ENCODE results near the gene HHAT.
"Not testable (repeated sequence)": the region's sequence is repeated elsewhere in the genome, so short reads cannot be mapped to it uniquely, and the experiment has no call there.

Gene HHAT

DNA sequence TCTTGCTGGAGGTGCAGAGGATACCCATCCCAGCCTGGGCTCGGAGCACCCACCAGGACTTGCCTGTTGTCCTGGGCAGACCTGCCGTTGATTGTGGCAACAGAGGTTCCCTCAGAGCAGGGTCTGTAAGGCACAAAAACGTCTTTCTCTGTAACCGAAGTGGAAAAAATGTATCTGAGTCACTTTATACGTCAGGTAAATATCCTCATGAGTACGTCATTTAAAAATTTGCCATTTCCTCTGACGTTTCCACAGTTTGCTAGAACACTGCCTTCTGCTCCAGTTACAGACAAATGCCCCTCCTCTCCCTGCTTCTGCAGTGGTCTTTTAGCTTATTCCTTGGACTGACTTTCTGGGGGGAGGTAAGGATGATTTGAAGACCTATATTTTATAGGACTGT lies 326.8 kb downstream of the HHAT start:
- no peak for DNase-seq

DNA sequence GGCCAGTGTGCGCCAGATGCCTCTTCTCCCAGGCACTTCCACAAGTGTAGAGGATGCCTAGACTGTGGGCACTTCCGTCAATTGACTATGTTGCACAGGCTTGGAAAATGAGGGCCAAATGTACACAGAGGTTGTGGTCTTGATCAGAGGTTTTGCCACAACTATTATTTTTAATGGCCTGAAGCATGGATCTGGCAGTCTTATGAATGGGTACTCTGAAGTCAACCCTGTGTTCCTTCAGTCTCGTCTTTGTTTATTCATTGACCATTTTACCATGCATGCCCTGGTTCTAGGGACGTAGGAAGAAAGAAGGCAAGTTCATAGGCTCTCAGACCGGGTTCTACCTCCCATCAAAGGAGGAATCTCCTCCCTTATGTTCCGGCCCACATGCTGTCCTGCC lies 329.1 kb downstream of the HHAT start:
- no peak for DNase-seq

DNA sequence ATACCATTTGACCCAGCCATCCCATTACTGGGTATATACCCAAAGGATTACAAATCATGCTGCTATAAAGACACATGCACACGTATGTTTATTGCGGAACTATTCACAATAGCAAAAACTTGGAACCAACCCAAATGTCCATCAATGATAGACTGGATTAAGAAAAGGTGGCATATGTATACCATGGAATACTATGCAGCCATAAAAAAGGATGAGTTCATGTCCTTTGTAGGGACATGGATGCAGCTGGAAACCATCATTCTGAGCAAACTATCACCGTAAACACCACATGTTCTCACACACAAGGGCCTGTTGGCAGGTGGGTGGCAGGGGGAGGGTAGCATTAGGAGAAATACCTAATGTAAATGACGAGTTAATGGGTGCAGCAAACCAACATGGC lies 332.8 kb downstream of the HHAT start:
- DNase-seq, result not testable (repeated sequence)

DNA sequence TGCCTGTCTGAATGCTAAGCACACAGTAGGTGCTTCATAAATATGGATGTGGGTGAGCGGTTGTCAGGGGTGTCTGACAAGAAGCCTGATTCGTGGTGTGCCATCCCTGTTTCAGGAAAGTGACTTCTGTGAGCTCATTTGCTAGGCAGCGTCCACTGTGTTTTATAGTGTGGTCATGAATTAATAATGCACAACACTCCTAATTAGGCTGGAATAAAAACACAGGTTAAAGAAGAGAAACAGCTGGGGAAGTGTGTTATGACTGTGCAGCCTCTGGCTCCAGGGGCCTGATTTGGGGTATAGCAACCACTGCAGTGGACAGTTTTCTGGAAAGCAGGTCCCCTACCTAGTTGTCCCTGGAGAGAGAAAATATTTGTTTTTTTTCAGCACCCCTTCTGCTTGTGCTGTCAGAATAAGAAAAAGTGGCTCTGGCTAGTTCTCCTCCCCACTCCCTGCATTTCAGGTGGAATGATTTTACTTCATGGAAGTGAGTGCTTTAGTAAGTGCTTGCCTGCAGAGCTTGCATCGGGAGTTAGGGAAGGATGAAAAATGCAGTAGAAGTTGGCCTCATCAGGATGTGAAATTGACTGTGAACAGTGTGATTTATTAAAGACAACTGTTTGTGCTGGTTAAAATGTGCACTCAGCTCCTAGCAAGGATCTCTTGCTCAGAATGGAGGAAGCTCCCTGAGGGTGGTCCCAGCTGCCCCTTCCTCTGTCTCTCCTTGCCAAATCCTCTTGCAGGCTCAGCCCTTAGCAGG lies 333.8 kb downstream of the HHAT start:
- DNase-seq, result no peak

DNA sequence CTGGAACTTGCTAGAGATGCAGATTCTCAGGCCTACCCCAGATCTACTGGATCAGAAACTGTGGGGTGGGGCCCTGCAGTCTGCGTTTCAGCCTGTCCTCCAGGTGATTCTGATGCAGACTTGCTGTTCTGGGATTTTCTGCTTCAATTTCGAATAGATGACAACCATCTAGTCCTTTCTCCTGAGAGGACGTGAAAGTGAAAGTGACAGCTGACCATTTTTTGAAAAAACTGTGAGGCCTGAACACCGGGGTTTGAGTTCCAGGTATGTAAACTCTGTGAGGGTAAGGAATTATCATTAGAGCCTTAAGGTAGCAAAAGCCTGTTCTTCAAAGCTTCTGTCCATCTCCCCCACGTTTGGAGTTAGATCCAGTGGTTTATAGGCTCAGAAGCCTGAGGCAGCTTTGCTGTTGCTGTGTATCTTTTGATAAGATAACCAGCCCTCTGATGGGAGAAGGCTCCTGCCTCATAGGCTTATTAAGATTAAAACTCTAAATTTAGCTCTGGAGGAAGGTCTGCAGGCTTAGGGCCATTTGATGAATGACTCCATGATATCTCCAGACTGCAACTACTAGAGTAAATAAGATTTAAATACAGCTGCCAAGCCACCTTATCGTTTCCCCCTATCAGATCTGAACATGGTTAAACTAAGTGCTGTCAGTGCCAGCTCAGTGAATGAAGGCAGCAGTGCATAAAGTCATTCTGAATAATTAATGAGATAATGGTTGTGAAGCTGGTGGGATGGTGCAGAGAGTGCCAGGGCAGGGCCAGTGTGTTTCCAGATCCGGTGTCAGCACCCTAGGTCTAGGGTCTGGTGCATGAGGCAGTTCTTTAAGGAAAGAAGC lies 335.2 kb downstream of the HHAT start:
- DNase-seq, result no peak

DNA sequence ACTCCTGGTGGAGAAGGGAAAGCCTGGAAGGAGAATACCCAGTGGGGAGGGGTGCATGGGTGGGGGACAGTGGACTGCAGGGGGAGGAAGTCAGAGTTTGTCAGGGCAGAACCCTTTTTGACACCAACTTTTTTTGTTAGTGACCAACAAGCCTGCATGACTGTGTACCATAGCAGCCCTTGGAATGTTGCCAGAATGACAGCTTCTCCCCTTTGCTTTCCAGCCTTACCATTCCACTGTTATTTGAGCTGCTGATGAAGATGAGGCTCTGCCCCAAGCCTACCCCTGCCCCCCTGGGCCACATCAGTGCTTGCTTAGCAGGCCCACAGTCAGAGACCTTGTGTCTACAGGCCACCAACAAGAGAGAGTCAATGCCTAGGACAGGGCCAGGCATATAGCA lies 341.2 kb downstream of the HHAT start:
- DNase-seq, result no peak

DNA sequence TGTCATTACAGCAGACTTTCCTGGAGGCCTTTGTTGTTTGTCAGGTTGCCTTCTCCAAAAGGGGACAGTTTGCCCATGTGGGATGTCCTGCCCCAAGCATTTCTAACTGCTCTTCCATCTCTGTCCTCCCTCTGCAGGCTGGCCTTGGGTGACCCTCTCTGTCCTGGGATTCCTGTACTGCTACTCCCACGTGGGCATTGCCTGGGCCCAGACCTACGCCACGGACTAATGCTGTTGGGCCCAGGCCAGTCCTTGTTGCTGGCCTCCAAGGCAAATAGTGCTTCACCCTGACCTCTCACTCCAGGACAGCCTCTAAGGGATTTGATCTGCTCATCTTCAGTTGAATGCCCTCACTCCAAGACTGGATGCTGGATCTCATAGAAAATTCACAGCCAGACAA lies 345.4 kb downstream of the HHAT start:
- DNase-seq, result no peak

DNA sequence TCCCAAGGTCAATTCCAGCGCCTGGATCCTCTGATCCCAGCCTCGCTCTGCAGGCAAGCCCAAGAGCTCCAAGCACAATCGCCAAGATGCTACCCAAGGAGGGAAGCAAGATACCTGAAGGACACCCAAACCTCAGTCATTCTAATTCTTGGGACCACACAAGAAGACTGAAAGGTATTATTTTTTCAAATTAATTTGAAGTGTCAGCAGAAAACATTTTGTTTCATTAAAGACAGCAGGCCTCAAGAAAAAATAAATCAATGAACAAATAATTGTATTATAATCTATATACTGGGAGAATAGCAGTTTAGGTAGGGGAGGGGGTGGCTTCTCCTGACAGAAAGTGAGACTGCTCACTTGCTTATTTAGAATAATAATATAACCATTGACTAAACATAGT lies 347.8 kb downstream of the HHAT start:
- no peak for DNase-seq

DNA sequence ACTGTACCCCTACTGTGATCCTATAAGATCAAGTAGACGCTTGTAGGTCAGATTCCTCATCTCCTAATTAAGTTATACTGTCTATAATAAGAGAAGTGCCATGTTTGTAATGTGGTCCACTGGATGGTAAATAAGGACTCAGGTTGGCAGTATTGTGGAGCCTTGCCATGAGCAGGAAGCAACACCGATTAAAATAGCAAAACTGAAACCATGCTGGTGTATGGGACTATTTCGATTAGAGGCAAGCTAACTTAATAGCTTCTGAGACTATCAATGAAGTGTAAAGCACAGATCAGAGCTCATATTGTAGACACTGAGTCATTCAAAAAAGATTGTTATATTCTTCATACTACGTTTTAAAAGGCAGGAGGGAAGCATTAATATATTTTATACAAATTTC lies 348.8 kb downstream of the HHAT start:
- DNase-seq, result no peak

DNA sequence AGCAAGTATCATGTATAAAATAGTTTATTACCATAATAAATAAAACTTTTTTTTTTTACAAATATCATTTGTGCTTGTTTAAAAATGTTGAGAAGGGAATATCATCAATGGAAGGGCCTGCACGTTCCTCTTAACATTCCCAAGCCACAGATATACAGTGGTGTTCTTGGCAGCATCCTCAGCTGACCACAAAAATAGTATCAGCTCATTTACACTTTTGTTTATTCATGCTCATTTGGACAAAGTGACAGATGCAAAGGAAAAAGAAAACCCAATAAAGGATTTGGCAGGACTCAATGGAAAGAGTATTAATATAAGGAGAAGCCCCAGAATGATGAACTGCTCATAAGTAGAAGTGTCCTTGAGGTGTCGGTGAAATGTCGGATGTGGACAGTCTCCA lies 349.6 kb downstream of the HHAT start:
- DNase-seq, result no peak

DNA sequence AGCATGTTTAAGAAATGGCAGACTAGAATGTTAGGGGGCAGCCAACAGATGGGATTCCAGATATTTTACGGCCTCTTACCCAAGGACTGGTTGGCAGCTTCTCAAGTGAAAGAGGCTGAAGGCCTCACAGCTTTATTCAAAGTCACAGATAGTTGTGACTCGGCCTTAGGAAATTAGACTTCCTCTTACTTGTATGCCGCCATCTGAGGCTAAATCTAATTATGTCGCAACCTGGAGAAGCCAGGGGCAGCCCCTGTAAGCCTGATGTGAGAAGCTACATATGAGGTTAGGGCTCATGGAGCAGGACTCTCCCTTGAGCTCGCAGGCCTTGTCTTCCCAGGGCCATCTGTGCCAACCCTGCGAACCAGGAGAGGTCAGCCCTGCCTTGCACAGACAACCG lies 352.5 kb downstream of the HHAT start:
- no peak for DNase-seq

DNA sequence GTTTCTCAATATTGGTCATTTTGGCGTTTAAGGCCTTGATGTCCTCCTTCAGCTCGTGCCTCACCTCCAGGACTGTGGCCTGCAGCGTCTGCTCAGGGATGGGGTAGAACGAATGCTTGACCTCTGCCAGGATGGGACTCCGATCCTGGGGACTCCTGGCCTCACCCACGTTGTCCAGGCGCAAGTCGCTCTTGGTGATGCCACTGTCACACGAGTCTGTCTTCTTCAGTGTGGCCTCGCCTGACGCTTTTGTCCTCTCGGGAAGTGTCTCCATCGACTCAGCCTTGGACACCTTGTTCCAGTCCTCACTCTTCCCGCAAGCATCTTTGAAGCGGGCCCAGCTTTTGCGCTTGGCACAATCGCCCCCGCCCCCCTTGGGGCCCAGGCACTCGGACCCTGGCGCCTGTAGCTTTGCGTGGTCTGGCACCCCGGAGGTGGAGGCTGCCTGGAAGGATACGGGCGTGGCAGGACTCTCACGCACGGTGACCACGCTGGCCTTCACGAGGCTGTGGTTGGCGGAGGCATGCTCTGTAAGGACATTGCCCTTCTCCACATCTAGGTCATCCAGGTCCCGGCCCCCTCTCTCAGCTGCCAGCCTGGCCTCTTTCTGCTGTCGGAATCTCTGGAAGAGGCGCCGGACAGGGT lies 354.8 kb downstream of the HHAT start:
- no peak for DNase-seq

DNA sequence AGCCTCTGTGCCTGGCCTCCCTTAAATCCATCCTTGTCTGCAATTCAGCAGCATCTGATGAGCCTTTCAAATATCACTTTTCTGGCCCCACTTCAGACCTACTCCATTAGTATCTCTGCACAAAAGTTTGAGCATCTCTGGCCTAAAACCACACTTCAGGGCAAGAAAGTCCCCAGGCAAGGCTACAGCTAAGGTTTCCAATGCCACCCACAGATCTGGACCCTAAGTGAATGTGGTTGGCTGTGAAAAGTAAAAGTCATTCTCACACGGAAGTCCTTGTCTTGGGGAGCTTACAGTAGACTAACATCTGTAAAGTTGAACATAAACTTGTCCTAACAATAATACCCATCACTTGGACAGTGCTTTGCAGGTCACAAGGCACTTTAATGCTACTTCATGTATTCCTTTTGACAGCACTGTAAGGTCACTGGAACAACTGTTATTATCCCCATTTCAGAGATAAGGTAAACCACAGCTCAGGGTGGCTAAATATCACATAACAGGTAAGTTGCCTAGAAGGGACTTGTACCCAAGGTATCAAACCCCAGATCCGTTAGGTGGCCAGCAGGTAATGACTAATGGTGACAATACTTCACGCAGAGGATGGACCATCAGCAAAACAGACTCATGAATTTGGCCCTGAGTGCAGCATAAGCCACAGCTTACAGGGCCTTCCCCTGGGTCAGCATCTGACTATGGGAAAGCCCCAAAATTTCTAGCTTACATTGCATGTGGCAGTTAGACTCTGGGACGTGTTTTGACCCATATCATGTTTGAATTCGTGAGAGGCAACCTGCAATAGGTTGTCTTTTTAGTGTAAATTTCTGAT lies 356.0 kb downstream of the HHAT start:
- no peak for DNase-seq

DNA sequence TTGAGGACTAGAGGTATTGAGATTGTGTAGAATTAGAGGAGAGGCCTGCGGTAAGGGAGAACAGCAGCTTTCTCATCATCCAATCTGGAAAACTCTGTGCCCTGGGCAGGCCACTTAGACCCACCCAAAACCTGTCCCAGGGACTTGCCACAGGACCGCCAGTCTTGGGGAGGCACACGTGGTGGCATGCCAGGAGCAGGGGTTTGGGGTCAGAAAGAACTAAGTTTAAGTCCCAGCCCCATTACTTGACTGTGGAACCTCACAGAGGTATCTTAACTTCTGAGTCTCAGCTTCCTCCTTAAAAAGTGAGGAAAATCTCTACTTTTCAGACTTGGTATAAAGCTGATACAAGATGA lies 356.6 kb downstream of the HHAT start:
- no peak for DNase-seq

DNA sequence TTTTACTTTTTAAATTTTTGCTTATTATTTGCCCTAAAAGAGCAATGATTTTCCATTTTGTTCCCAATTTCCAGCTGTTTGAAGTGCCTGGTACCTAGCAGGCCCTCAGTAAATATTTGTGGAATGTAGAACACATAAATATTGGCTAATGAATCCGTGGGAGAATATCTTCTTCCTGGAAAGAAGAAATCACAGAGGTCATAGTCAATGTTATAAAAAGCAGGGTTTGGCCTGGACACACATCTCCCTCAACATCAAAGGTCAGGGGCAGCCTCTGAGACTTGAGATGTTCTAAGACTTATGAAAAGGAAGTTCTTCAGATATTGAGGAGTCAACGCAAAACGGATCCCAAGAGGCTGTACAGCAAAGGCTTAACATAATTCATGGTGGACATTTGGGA lies 358.1 kb downstream of the HHAT start:
- DNase-seq, result no peak

DNA sequence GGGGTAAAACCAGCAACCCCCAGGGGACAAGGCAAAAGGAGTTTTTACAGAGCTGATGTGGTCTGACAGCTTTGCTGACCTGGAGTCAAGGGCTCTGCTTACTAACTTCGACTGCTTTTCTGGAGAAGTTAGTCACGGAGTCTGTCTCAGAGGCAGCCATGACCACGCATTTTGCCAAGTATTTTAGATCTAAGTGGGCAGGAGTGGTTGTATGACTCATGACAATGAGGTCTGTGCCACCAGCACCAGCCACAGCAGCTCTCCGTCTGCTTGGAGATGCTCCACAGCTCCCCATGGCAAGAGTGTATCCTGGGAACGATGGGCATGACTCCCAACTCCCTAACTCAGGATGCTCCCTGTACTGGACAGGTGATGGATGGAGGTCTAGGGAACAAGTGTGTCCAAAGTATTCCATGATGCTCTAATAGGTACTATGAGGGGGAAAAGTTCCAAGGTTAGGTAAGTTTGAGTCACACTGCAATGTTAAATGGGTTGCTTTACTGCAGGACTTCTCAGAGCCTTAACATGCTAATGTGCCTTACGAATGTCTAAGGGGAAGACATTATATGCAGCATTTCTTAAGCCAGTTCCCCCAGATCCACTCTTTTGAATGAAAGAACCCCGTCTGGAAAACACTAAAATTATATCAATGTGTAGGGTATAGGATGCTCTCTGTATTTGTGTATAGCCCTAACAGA lies 359.0 kb downstream of the HHAT start:
- DNase-seq, result no peak

DNA sequence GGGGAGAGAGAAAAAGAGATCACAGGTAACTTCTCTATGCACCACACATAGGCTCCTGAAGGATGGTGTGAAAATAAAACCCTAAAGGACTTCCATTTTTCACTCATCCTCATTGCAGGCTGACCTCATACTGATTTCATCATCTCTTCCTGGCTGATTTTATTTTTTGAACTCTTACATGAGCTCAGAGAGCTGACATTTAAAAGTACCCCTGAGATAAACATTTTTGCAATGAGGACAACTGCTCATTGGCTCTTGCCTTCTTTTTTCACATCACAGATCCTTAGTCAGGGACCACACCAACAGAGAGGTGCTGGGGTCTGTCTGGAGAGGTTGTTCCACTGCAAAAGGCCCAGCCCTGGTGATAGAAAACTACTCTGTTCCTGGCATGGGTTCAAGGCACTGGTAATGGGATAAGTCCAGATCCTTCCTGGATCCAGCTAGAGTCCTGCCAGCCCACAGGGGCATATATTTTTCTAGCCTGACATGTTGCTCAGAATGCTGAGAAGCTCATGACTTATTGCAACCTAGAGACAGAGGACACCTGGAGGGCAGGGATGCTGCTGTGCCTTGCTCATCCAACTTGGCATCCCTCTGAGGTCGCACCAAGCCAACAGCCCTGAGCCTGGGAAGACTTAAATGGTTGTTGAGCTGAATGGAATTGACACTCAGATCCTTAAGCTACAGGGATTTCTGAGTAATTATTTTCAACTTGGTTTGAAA lies 360.0 kb downstream of the HHAT start:
- DNase-seq, result no peak

DNA sequence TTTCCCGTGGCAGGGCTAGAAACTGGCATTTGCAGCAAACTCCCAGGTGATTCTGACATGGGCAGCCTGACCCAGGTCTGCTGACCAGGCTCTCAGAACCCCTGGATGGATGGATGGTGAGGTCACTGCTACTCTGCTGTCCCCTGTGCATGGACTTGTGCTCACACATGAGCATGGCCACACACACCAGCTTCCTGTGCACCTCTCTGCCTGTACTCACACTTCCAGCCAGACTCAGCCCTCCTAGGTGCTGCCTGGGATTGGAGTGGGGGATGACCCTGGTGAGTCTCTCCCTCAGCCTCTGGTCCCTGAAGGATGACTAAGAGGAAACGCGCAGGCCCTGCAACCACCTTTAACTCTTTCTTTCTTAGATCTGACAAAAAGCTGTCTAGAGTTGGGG lies 361.1 kb downstream of the HHAT start:
- no peak for DNase-seq

DNA sequence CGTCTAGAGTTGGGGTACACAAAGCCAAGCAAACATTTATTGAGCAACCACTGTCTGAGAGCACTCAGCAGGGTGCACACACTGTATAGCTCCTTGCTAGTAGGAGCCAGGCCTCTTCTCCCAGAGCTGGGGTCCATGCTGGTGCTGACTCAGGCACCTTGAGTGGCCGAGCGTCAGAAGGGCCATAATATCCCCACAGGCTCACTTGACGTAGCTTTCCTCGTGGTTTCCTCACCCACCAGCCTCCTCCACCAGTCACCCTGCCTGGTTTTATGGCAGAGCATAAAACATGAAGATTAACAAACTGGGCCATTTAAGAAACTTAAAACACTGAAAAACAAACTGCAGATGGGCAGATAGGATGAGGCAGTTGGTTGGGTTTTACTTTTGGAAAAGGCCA lies 361.5 kb downstream of the HHAT start:
- no peak for DNase-seq

DNA sequence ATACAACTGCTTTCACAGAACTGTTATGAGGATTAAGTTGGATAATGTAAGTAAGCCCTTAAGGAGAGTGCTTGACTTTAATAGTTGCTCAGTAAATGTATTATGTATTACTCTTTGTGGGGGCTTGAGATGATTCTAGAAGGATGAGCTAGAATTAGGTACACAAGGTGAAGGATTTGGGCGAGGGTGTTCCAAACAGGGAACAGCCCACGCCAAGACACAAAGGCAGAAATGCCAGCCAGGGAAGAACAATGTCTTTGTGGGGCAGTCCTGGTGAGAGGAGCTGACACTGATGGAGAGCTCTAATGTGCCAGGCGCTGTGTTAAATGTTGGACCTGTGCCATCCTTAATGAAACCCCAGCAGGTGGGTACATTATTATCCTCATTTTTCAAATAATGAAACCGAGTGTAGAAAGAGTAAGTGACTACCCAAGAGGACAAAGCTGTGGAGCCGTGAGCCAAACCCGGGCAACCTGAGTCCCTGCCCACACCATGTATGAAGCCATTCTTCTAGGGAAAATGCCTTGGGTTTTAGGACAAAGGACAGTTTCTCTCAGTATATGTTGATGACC lies 362.4 kb downstream of the HHAT start:
- no peak for DNase-seq

DNA sequence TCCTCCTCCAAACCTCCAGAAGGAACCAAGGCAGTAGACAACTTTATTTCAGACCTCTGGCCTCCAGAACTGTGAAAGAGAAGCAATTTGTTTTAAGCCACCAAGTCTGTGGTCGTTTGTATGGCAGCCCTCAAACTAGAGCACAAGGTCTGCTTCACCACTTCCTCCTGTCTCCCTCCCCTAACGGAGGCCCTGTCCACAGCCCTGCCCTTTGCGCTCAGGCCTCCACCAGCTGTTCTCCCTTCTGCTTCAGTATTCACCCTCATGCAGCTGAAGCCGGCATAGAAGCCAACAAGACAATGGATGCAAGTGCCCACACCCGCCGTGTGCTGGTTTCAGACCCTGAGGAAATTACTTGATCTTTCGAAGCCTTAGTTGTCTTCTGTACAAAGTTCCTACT lies 364.1 kb downstream of the HHAT start:
- DNase-seq, result no peak

Measured in T-helper 1 cell (primary cell).